HK-2 (cell line): ENCODE measurements around the gene SVEP1.
"Not testable (repeated sequence)": the region's sequence is repeated elsewhere in the genome, so short reads cannot be mapped to it uniquely, and the experiment has no call there.

Source experiments
- DNase-seq: peaks from one replicate; pipeline ENCODE4 v3.0.0-alpha.2; 2018; ENCODE audit not compliant: unreplicated experiment

Gene SVEP1

GRCh38 chr9:110578575-110579033 is 937 bp downstream of the SVEP1 start:
- DNase-seq = no peak

- DNase-seq = no peak
Measured at GRCh38 chr9:110575945-110576344, 3.6 kb downstream of the SVEP1 start.

- no peak for DNase-seq
Measured at GRCh38 chr9:110575169-110575568, 4.4 kb downstream of the SVEP1 start.

- no peak for DNase-seq
Measured at GRCh38 chr9:110573305-110573704, 6.2 kb downstream of the SVEP1 start.

- DNase-seq = no peak
Measured at GRCh38 chr9:110571801-110572483, 7.6 kb downstream of the SVEP1 start.

- DNase-seq = no peak
Measured at GRCh38 chr9:110566156-110566555, 13.4 kb downstream of the SVEP1 start.

GRCh38 chr9:110561826-110562225 is 17.7 kb downstream of the SVEP1 start:
- no peak for DNase-seq

GRCh38 chr9:110559869-110560268 is 19.7 kb downstream of the SVEP1 start:
- DNase-seq = no peak

GRCh38 chr9:110555551-110556331 is 23.8 kb downstream of the SVEP1 start:
- no peak for DNase-seq

- DNase-seq = no peak
Measured at GRCh38 chr9:110546411-110546871, 33.1 kb downstream of the SVEP1 start.

- no peak for DNase-seq
Measured at GRCh38 chr9:110545705-110546104, 33.8 kb downstream of the SVEP1 start.

- no peak for DNase-seq
Measured at GRCh38 chr9:110543631-110544051, 35.9 kb downstream of the SVEP1 start.

GRCh38 chr9:110541950-110542349 is 37.6 kb downstream of the SVEP1 start:
- DNase-seq = no peak

GRCh38 chr9:110538647-110539041 is 40.9 kb downstream of the SVEP1 start:
- no peak for DNase-seq

- DNase-seq = no peak
Measured at GRCh38 chr9:110537841-110538646, 41.5 kb downstream of the SVEP1 start.

- no peak for DNase-seq
Measured at GRCh38 chr9:110536822-110537221, 42.7 kb downstream of the SVEP1 start.

GRCh38 chr9:110534162-110534561 is 45.4 kb downstream of the SVEP1 start:
- DNase-seq = not testable (repeated sequence)

GRCh38 chr9:110532908-110533665 is 46.5 kb downstream of the SVEP1 start:
- no peak for DNase-seq

GRCh38 chr9:110531776-110532175 is 47.8 kb downstream of the SVEP1 start:
- DNase-seq = no peak

GRCh38 chr9:110531241-110531640 is 48.3 kb downstream of the SVEP1 start:
- DNase-seq = not testable (repeated sequence)

- no peak for DNase-seq
Measured at GRCh38 chr9:110528645-110529044, 50.9 kb downstream of the SVEP1 start.
